ENCODE results near the gene HSPA4L. TPM values are rescaled to one million over a fixed set of nuclear protein-coding genes. Genes with fewer than 3 reads are reported as not detected.
A peak's percentile ranks its signal among the peaks of the same experiment; 100 is the strongest.

The HSPA4L gene
- total RNA-seq, 4 donors from 2014 or later, result 5.0 to 8.7 (median 6.8) TPM

- TF ChIP-seq CTCF (IDR thresholded peaks at IDR 0.05) (no peak), EP300 (IDR thresholded peaks at IDR 0.05) (no peak), POLR2A (IDR thresholded peaks at IDR 0.05; ENCODE audit: low read depth) (no peak), POLR2AphosphoS5 (IDR thresholded peaks at IDR 0.05) (no peak)
- Histone ChIP-seq H3K4me1 (peaks cover 7 to 14% (median 11%) of the 10 kb centered on the region in 4 donors), H3K27ac (replicated peaks in 1 of 4) (peak overlapping the region in 1 of 4 donors; percentile 26), H3K36me3 (no peaks in the 10 kb centered on the region), H3K4me3 (no peak overlapping the region), H3K27me3 (no peaks in the 10 kb centered on the region), H3K9me3 (no peaks in the 10 kb centered on the region)
- WGBS, result 18% methylated on average over 3 of the region's 3 CpGs
- intact Hi-C loops (cut with DNase I), result loop anchor here (10.0 kb wide), 1 partner anchor 86 kb away; the partner anchor contains the start of gene HSPA4L
- no peak for DNase-seq (ENCODE audit: extremely low spot score)
Observed at GRCh38 chr4:127870688-127871087, 88.6 kb downstream of the HSPA4L start.

GRCh38 chr4:127875791-127876190, 93.7 kb downstream of the HSPA4L start:
- DNase-seq (ENCODE audit: extremely low spot score), result no peak
- Histone ChIP-seq H3K27ac (replicated peaks in 1 of 4) (no peak overlapping the region), H3K27me3 (no peaks in the 10 kb centered on the region), H3K9me3 (no peaks in the 10 kb centered on the region), H3K4me1 (peaks cover 7 to 10% (median 9%) of the 10 kb centered on the region in 4 donors), H3K36me3 (no peaks in the 10 kb centered on the region), H3K4me3 (no peak overlapping the region)
- TF ChIP-seq CTCF (IDR thresholded peaks at IDR 0.05) (no peak), EP300 (IDR thresholded peaks at IDR 0.05) (no peak), POLR2AphosphoS5 (IDR thresholded peaks at IDR 0.05) (no peak), POLR2A (IDR thresholded peaks at IDR 0.05; ENCODE audit: low read depth) (no peak)
- intact Hi-C loops (cut with DNase I), result loop anchor here (10.0 kb wide), 1 partner anchor 91 kb away; the partner anchor contains the start of gene HSPA4L

GRCh38 chr4:127880763-127881562, 98.8 kb downstream of the HSPA4L start, which contains the start of gene PLK4:
Gene PLK4 (plus strand): TSS chr4:127880893. CDS start chr4:127881135, 242 bp downstream.
- Histone ChIP-seq H3K9me3 (no peaks in the 10 kb centered on the region), H3K4me3 (peak within 1 kb of the TSS; percentile 70 to 93 (median 82)), H3K27me3 (no peaks in the 10 kb centered on the region), H3K27ac (replicated peaks in 1 of 4) (peak within 1 kb of the TSS; percentile 72 to 84 (median 78)), H3K36me3 (no peaks in the 10 kb centered on the region), H3K4me1 (peaks cover 9 to 16% (median 14%) of the 10 kb centered on the region in 4 donors)
- intact Hi-C loops (cut with DNase I), result loop anchor here (10.0 kb wide), 1 partner anchor 184 kb away; the partner anchor contains the start of gene LARP1B
- under 1% methylated on average over 58 of the region's 70 CpGs for WGBS
- peak; percentile 99 for DNase-seq (ENCODE audit: extremely low spot score)
- TF ChIP-seq CTCF (IDR thresholded peaks at IDR 0.05) (no peak), POLR2A (IDR thresholded peaks at IDR 0.05; ENCODE audit: low read depth) (no peak), POLR2AphosphoS5 (IDR thresholded peaks at IDR 0.05) (peak in 1 of 2 donors; percentile 88), EP300 (IDR thresholded peaks at IDR 0.05) (no peak)

- peak overlapping the region; percentile 70 to 93 (median 82) for H3K4me3 ChIP-seq
- no peak overlapping the region for H3K27ac ChIP-seq (replicated peaks in 1 of 4)
- H3K27me3 ChIP-seq, result no peaks in the 10 kb centered on the region
- DNase-seq (ENCODE audit: extremely low spot score), result no peak
- peaks cover 9 to 16% (median 14%) of the 10 kb centered on the region in 4 donors for H3K4me1 ChIP-seq
- intact Hi-C loops (cut with DNase I), result loop anchor here (10.0 kb wide), 1 partner anchor 183 kb away; the partner anchor contains the start of gene LARP1B
- WGBS, result 4% methylated on average over 7 of the region's 7 CpGs
- no peaks in the 10 kb centered on the region for H3K9me3 ChIP-seq
- no peaks in the 10 kb centered on the region for H3K36me3 ChIP-seq
- TF ChIP-seq POLR2AphosphoS5 (IDR thresholded peaks at IDR 0.05) (no peak), POLR2A (IDR thresholded peaks at IDR 0.05; ENCODE audit: low read depth) (no peak), EP300 (IDR thresholded peaks at IDR 0.05) (no peak), CTCF (IDR thresholded peaks at IDR 0.05) (no peak)
Observed at GRCh38 chr4:127881563-127881864, 99.4 kb downstream of the HSPA4L start.
